ENCODE measurements around the gene CFAP77.

DNA sequence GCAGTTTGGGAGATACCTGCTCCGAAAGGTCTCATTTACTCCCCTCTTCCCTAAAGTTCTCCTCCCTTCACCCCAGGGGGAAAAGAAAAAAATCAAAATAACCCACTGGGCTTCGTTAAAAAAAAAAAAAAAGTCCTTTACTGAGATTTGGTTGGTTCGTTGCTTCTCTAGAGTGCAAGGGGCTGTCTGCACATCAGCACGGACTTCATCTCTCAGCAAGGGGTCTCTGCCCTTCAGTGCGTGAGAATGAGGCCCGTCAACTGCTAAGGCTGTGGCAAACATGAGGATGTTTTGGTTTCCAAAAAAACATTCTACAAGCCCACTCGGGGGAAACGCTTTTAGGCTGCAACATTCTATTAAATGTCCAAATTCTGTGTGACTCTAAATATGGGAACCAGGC, 182.4 kb downstream of the CFAP77 start:
- no peak for TF ChIP-seq EZH2phosphoT487 (IDR thresholded peaks at IDR 0.05; ENCODE audit: insufficient read depth, low read depth)
- no peak for TF ChIP-seq EZH2 (IDR thresholded peaks at IDR 0.05; ENCODE audit: insufficient read depth, poor library complexity, severe bottlenecking)
